ENCODE data around the gene GTF3C5. TPM values are rescaled to one million over a fixed set of nuclear protein-coding genes. Genes with fewer than 3 reads are reported as not detected.

The GTF3C5 gene
- polyA plus RNA-seq, 1 donor from 2014 or later, result 103 TPM

GRCh38 chr9:133106511-133107244 is 75.9 kb downstream of the GTF3C5 start:
- H3K27me3 ChIP-seq (ENCODE audit: insufficient read depth, low read depth, low read length), result no peaks in the 10 kb centered on the region
- H3K9me3 ChIP-seq (ENCODE audit: low read length), result no peaks in the 10 kb centered on the region
- no peak overlapping the region for H3K4me3 ChIP-seq (ENCODE audit: low read length)
- H3K9ac ChIP-seq (ENCODE audit: low read length), result no peak overlapping the region
- no peaks in the 10 kb centered on the region for H3K79me2 ChIP-seq (replicated peaks; ENCODE audit: insufficient read depth, low read length)
- no peak overlapping the region for H3K4me2 ChIP-seq (ENCODE audit: low read length)
- TF ChIP-seq REST (IDR thresholded peaks at IDR 0.05; ENCODE audit: borderline replicate concordance) (no peak), TAF1 (IDR thresholded peaks at IDR 0.05; ENCODE audit: low read depth) (no peak), POLR2AphosphoS5 (IDR thresholded peaks at IDR 0.05) (no peak), MXI1 (conservative IDR thresholded peaks at IDR 0.05; ENCODE audit: poor library complexity, severe bottlenecking) (no peak), EZH2 (IDR thresholded peaks at IDR 0.05; ENCODE audit: borderline replicate concordance, insufficient read depth, low read length, poor library complexity, severe bottlenecking) (no peak), CTCF (IDR thresholded peaks at IDR 0.05; ENCODE audit: poor library complexity, severe bottlenecking) (no peak)
- H3K9me2 ChIP-seq (ENCODE audit: insufficient read depth, low read length), result no peaks in the 10 kb centered on the region
- H3F3A ChIP-seq (ENCODE audit: insufficient read depth, low read length, poor library complexity, severe bottlenecking), result no peaks in the 10 kb centered on the region
- H4K20me1 ChIP-seq (ENCODE audit: insufficient read depth), result no peaks in the 10 kb centered on the region
- H3K27ac ChIP-seq (ENCODE audit: low read length), result no peak overlapping the region
- no peak overlapping the region for H2AFZ ChIP-seq (ENCODE audit: low read depth, low read length)
- peaks cover 10% of the 10 kb centered on the region for H3K36me3 ChIP-seq (ENCODE audit: insufficient read depth, low read length)

GRCh38 chr9:133107245-133107722 is 76.5 kb downstream of the GTF3C5 start:
- Histone ChIP-seq H3K27ac (ENCODE audit: low read length) (no peak overlapping the region), H3K36me3 (ENCODE audit: insufficient read depth, low read length) (peaks cover 7% of the 10 kb centered on the region)

More at GRCh38 chr9:133107245-133107722, 76.5 kb downstream of the GTF3C5 start:
- Histone ChIP-seq H3K9me2 (ENCODE audit: insufficient read depth, low read length) (no peaks in the 10 kb centered on the region), H3K4me3 (ENCODE audit: low read length) (no peak overlapping the region), H2AFZ (ENCODE audit: low read depth, low read length) (no peak overlapping the region), H4K20me1 (ENCODE audit: insufficient read depth) (no peaks in the 10 kb centered on the region), H3F3A (ENCODE audit: insufficient read depth, low read length, poor library complexity, severe bottlenecking) (no peaks in the 10 kb centered on the region), H3K9ac (ENCODE audit: low read length) (no peak overlapping the region), H3K4me2 (ENCODE audit: low read length) (no peak overlapping the region), H3K27me3 (ENCODE audit: insufficient read depth, low read depth, low read length) (no peaks in the 10 kb centered on the region), H3K79me2 (replicated peaks; ENCODE audit: insufficient read depth, low read length) (no peaks in the 10 kb centered on the region), H3K9me3 (ENCODE audit: low read length) (no peaks in the 10 kb centered on the region)
- TF ChIP-seq TAF1 (IDR thresholded peaks at IDR 0.05; ENCODE audit: low read depth), result no peak
- TF ChIP-seq EZH2 (IDR thresholded peaks at IDR 0.05; ENCODE audit: borderline replicate concordance, insufficient read depth, low read length, poor library complexity, severe bottlenecking), result no peak
- TF ChIP-seq POLR2AphosphoS5 (IDR thresholded peaks at IDR 0.05), result no peak
- TF ChIP-seq SMC3 (conservative IDR thresholded peaks at IDR 0.05; ENCODE audit: poor library complexity), result no peak
- no peak for TF ChIP-seq CTCF (IDR thresholded peaks at IDR 0.05; ENCODE audit: poor library complexity, severe bottlenecking)
- no peak for TF ChIP-seq REST (IDR thresholded peaks at IDR 0.05; ENCODE audit: borderline replicate concordance)
- TF ChIP-seq RAD21 (conservative IDR thresholded peaks at IDR 0.05), result no peak
- no peak for TF ChIP-seq MXI1 (conservative IDR thresholded peaks at IDR 0.05; ENCODE audit: poor library complexity, severe bottlenecking)

Data from neural cell (in vitro differentiated cells).